ENCODE results near the gene FIP1L1.

FIP1L1 gene

DNA sequence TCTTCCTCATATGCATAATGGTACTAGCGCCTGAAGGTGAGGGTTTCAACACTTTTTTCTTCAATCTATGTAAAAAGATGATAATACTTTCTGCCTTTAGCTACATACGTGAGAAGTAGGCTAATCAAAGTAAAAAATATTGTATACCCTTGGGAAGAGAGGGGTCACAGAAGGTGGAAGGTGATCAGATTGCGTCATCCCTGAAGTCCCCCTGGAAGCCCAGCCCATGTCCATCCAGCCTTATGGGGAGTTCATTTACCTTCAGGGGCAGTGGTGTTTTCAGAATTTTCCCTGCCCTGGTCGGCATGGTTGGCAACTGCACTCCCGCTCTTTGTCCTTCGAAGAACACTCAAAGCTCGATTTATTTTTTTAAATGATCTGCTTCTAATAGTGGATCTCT lies 129.6 kb downstream of the FIP1L1 start:
- no peak for DNase-seq

DNA sequence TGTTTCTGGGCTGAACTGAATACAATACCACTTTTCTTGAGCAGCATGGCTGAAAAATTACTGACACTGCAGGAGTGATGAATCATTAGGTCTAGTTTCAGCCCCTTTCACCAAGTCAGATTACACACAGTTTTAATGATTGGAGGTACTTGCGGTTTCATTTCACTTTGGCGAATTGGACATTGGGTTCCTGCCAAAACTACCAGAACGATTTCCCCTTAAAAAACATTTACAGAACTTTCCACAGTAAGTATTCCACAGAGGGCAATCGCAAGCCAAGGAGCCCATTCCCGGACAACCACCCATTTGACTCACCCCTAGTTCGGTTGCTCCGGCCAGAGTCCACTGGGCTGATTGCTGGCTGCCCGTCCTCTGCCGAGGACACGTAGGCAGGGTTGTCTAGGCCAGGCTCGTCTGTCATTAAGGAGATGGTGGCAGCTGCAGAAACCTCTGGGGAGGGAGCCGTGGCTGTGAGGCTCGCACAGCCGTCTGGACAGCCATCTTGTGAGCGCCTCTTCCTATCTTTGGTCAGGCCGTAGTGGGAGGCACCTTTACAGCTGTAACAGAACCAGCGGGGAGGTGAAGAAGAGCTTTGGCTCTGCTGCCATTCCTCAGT lies 130.3 kb downstream of the FIP1L1 start:
- no peak for DNase-seq

DNA sequence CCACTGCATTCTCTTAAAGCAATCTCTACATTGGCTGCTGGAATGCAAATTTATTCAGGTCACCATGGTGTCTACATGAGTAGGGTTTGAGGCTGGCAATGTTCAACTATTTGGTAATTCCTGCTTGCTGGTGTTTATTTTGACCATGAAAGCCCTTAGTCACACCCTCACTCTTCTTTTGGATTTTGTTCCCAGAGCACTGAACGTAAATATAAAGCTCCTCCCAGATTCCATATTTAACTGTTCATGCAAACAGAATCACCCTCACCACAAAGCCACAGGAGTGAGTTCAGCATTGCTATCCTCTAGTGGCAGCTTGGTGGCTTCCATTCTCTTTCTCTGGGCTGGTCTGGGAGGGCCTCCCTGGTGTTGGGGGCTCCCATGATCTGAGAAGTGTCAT lies 131.0 kb downstream of the FIP1L1 start:
- DNase-seq: no peak

DNA sequence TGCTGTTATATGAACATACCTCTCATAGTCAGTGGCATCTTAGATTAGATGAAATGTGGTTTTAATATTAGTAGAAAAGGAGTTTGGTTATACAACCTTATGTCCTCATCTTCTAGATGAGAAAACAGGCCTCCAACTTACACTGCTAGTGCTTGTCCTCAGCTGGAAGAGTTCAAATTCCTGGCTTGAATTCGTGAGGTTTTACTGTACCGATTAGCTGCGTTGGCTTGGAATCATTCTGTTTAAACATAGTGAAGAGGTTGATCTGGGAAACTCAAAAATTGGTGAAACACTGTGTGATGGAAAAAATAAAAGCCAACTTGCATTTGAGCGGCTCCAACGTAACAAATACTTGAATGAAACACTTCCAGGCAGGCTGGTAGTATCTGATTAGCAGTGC lies 132.9 kb downstream of the FIP1L1 start:
- DNase-seq: no peak

Measured in DMS153 (cell line).